GM21786 (cell line): ENCODE data around the gene DEFB108B.
"Not testable (repeated sequence)": the region's sequence is repeated elsewhere in the genome, so short reads cannot be mapped to it uniquely, and the experiment has no call there.

Experiments
- ATAC-seq: cut with Tn5 transposase; IDR thresholded peaks from one replicate; pipeline ENCODE4 v1.9.1; 2021; ENCODE audit not compliant: unreplicated experiment

The DEFB108B gene

DNA sequence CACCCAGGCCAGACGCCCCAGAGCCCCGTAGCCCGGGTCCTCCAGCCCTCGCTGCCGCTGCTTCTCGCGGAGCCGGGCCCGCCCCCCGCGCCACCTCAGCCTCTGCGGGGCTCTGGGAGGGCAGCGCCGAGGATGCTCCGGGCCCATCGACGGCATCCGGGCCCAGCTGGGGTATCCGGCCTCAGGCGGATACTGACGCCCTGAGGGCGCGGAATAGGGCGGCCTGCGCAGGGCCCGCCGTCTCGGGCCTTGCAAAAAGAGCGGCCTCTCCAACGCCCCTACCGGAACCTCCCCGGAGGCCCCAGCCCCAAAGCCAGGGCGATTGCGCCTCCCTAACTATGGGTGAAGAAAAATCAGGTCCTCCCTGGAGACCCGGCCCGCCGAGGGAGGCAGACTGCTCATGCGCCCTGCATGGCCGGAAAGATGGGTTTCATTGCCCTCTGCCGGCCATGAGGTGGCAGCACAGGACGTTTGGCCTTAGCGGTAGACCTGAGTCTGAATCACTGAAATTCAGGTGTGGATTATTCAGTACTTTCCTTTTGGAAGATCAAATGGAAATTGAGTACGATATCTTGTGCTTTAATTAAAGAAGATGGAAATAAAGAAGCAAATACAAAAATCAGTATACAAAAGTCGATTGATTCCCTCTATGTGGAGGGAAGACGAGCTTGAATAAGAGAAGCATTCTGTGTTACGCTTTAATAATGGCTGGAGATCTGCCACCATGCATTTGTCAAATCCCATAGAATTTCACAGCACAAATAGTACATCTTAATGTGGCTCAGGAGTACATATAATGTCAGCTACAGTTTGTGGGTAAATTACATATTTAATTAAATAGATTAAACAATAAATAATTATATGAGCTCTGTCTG is 19.3 kb upstream of the DEFB108B start:
- not testable (repeated sequence) for ATAC-seq

DNA sequence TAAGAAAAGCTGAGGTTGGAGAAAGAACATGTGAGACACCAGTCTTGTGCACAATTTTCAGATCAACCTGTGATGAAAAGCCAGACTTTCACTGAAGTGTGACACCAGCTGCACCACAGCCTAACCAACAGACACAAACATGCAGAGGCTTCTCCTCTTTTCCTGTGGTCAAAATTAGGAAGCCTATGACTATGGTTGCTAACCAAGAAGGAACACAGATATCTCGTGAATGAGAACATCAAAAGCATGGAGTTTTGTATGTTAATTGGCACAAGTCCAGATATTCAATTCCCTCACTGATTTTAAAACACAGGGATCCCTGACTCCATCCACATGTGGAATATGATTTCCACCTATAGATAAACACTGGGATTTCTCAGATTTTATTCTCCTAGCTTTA is 11.5 kb upstream of the DEFB108B start:
- ATAC-seq: not testable (repeated sequence)

GRCh38 chr11:71829247-71829646 is 3.8 kb upstream of the DEFB108B start:
- ATAC-seq: not testable (repeated sequence)

- ATAC-seq: not testable (repeated sequence)
Measured at GRCh38 chr11:71829686-71830085, 3.3 kb upstream of the DEFB108B start.

GRCh38 chr11:71842720-71843119 is 9.7 kb downstream of the DEFB108B start:
- ATAC-seq: not testable (repeated sequence)

- ATAC-seq: not testable (repeated sequence)
Measured at GRCh38 chr11:71843355-71843754, 10.4 kb downstream of the DEFB108B start.

DNA sequence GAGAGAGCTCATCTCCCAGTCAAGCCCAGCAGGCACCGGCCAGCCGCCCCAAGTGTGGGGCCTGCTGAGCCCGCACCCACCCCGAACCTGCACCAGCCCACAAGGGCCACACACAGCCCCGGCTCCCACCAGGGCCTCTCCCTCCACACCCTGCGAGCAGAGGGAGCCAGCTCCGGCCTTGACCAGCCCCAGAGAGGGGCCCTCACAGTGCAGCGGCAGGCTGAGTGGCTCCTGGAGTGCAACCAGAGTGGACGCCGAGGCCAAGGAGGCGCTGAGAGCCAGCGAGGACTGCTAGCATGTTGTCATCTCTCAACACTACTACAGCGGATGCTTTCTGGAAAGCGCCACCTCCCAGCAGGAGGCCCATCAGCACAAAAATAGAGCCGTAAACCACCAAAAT is 10.9 kb downstream of the DEFB108B start:
- no peak for ATAC-seq

- ATAC-seq: not testable (repeated sequence)
Measured at GRCh38 chr11:71853895-71854294, 20.9 kb downstream of the DEFB108B start.

DNA sequence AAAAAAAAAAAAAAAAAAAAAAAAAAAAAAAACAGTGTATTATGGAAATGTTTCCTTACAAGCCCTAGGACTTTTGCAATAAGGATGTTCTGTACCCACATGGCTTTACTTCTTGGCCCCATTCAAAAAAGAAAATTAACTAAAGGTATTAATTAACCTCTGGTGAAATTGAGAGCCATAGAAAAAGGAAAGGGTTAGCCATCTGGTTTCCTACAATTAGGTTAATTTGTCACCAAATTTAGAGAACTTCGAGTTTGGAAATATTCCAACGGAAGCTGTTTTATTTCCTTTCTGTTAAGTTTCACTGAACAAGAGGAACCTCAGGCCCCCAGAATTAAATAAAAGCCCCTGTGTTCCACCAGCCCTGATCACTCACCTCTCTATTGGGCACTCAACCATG is 22.9 kb downstream of the DEFB108B start:
- ATAC-seq: not testable (repeated sequence)

DNA sequence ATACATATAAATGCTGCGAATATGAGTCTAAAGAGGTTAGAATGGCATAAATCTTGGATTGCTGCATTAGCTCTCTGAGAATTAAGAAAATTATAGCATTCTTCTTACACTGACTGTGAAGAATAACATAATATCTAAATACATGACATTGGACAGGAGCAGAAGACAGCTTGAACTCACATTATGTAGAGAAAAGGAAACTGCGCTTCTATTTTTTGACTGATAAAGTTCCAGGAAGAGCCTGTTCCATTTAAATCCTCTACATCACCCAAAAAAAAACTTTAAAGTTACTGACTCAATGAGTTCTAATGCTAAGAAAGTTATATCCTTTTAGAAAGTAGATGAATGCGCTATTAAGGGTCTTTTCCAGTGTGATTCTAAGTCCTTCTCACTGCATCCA is 27.8 kb downstream of the DEFB108B start:
- ATAC-seq: not testable (repeated sequence)

- ATAC-seq: not testable (repeated sequence)
Measured at GRCh38 chr11:71863978-71864627, 31.1 kb downstream of the DEFB108B start.

DNA sequence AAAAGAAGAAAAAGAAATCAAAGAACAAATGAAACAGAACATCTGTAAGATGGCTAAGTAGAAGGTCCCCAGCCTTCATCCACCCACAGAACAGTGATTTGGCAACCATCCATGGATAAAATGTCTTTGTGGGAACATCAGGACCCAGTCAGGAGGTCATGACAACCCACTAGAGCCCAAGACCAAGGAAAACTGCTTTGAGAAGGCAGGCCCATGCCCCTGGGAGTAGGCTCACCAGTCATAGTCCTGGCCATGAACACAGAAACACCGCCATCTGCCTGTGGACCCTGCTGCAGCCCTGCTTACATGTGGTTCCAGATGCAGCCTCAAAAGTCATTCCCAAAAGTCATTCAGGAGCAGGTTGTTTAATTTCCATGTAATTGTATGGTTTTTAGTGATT is 34.2 kb downstream of the DEFB108B start:
- not testable (repeated sequence) for ATAC-seq

DNA sequence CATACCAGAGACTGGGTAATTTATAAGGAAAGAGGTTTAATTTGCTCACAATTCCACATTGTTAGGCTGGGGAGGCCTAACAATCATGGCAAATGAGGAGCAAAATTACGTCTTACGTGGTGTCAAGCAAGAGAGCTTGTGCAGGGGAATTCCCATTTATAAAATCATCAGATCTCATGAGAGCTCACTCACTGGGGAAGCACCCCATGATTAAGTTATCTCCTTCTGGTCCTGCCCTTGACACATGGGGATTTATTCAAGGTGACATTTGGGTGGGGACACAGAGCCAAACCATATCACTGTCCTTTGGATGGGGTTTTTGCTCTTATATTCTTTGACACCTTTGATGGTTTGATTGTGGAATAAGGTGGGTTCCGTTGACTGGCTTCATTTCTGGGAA is 36.9 kb downstream of the DEFB108B start:
- not testable (repeated sequence) for ATAC-seq

DNA sequence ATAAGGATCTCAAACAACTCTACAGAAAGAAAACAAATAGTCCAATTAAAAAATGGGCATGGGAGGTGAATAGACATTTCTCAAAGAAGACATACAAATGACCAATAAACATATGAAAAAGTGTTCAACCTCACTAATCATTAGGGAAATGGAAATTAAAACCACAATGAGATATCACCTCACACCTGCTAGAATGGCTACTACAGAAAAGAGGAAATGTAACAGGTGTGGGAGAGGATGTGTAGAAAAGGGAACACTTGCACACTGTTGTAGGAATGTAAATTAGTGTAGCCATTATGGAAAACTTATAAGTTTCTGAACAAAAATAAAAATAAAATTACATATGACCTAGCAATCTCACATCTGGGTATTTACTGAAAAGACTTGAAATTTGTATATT is 37.7 kb downstream of the DEFB108B start:
- not testable (repeated sequence) for ATAC-seq

- ATAC-seq: not testable (repeated sequence)
Measured at GRCh38 chr11:71876262-71876661, 43.3 kb downstream of the DEFB108B start.

GRCh38 chr11:71878059-71878458 is 45.1 kb downstream of the DEFB108B start, which contains the start of gene DEFB131B:
Gene DEFB131B, plus strand, starts transcription at chr11:71878453. Its CDS starts 0 bp downstream, at chr11:71878453.
- not testable (repeated sequence) for ATAC-seq

GRCh38 chr11:71885806-71886205 is 52.8 kb downstream of the DEFB108B start:
- not testable (repeated sequence) for ATAC-seq
